SU-DHL-6 (cell line): ENCODE results near the gene TTYH1.

Source experiments
- H2AFZ ChIP-seq: fragments of 200-600 bp; sonication (generic); 2 replicates; pipeline ENCODE4 v1.6.1; 2014; ENCODE audit warnings: low read depth, mild to moderate bottlenecking, moderate library complexity, mixed read lengths, antibody characterized with exemption, low read length; ENCODE audit not compliant: severe bottlenecking
- H3F3A ChIP-seq: fragments of 200-600 bp; shearing (Covaris generic); 2 replicates; pipeline ENCODE4 v1.6.0; 2016; ENCODE audit warnings: antibody characterized with exemption, mild to moderate bottlenecking; ENCODE audit not compliant: insufficient read depth
- H3K27ac ChIP-seq: fragments of 200-600 bp; sonication (generic); 2 replicates; pipeline ENCODE4 v1.5.1; 2016; ENCODE audit warnings: low read depth, mild to moderate bottlenecking, low read length, moderate library complexity, mixed read lengths
- H3K27me3 ChIP-seq: fragments of 200-600 bp; sonication (generic), shearing (Covaris generic); 2 replicates; pipeline ENCODE4 v1.6.0; 2014; ENCODE audit warnings: mild to moderate bottlenecking, low read length
- H3K36me3 ChIP-seq: fragments of 200-600 bp; sonication (generic); 2 replicates; pipeline ENCODE4 v1.6.1; 2014; ENCODE audit warnings: mild to moderate bottlenecking, low read length, mixed read lengths
- H3K4me2 ChIP-seq: fragments of 300-600, 200-600 bp; shearing (Covaris generic), sonication (generic); 2 replicates; pipeline ENCODE4 v1.6.0; 2014; ENCODE audit warnings: low read length, low read depth, mild to moderate bottlenecking; ENCODE audit not compliant: poor library complexity, severe bottlenecking
- H3K4me3 ChIP-seq: fragments of 200-600 bp; sonication (generic); 2 replicates; pipeline ENCODE4 v1.5.1; 2014; ENCODE audit warnings: antibody characterized with exemption, low read length, mild to moderate bottlenecking, mixed read lengths; ENCODE audit not compliant: insufficient read depth, poor library complexity, severe bottlenecking
- H3K79me2 ChIP-seq: fragments of 200-600 bp; sonication (generic); 2 replicates; pipeline ENCODE4 v1.6.1; 2014; ENCODE audit warnings: mild to moderate bottlenecking, low read length, moderate library complexity; ENCODE audit not compliant: insufficient read depth
- H3K9ac ChIP-seq: fragments of 200-600 bp; sonication (generic); 2 replicates; pipeline ENCODE4 v1.7.0; 2014; ENCODE audit warnings: mild to moderate bottlenecking, low read length
- H3K9me2 ChIP-seq: fragments of 200-600 bp; sonication (generic); replicated peaks from 2 replicates; pipeline ENCODE4 v1.6.1; 2014; ENCODE audit warnings: low read length; ENCODE audit not compliant: insufficient read depth
- H3K9me3 ChIP-seq: fragments of 200-600 bp; sonication (generic); 2 replicates; pipeline ENCODE4 v1.6.1; 2014; ENCODE audit warnings: low read length, mixed read lengths; ENCODE audit not compliant: insufficient read depth
- H4K20me1 ChIP-seq: fragments of 200-600 bp; sonication (generic); 2 replicates; pipeline ENCODE4 v1.6.1; 2014; ENCODE audit warnings: low read depth, mild to moderate bottlenecking, antibody characterized with exemption, low read length, moderate library complexity, mixed read lengths
- EZH2phosphoT487 ChIP-seq: fragments of 200-600 bp; sonication (generic), shearing (Covaris generic); conservative IDR thresholded peaks from 2 replicates; pipeline ENCODE4 v1.6.1; 2018; ENCODE audit warnings: mild to moderate bottlenecking, antibody characterized with exemption, low read length, moderate library complexity, mixed read lengths
- TF ChIP-seq, protein P1 (sequence below): fragments of 200-600 bp; sonication (generic); IDR thresholded peaks from one replicate; pipeline ENCODE4 v1.5.1; 2017; ENCODE audit warnings: antibody characterized with exemption, mild to moderate bottlenecking, low read length, moderate library complexity; ENCODE audit not compliant: insufficient read depth, poor library complexity, severe bottlenecking

The TTYH1 gene

DNA sequence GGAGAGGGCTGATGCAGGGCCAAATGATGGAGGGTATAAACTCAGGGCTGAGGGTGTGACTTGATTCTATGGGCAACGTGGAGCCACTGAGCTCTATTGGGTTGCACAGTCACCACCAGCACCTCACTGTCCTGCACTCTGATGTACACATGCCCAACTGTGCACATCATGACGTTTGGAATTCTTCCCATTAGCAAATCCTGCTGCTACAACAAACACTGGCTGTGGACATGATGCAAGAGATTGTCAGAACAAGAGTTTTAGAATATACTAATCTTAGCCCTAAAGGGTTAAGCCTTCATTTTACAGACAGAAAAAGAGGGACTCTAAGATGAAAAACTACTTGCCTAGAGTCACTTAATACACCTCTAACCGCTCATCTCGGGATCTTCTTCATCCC is 2.4 kb upstream of the TTYH1 start:
- H3K9me3 ChIP-seq, result no peaks in the 10 kb centered on the region
- no peaks in the 10 kb centered on the region for H3K79me2 ChIP-seq
- no peak overlapping the region for H3K9ac ChIP-seq
- TF ChIP-seq EZH2phosphoT487, result no peak
- TF ChIP-seq, protein P1, sequence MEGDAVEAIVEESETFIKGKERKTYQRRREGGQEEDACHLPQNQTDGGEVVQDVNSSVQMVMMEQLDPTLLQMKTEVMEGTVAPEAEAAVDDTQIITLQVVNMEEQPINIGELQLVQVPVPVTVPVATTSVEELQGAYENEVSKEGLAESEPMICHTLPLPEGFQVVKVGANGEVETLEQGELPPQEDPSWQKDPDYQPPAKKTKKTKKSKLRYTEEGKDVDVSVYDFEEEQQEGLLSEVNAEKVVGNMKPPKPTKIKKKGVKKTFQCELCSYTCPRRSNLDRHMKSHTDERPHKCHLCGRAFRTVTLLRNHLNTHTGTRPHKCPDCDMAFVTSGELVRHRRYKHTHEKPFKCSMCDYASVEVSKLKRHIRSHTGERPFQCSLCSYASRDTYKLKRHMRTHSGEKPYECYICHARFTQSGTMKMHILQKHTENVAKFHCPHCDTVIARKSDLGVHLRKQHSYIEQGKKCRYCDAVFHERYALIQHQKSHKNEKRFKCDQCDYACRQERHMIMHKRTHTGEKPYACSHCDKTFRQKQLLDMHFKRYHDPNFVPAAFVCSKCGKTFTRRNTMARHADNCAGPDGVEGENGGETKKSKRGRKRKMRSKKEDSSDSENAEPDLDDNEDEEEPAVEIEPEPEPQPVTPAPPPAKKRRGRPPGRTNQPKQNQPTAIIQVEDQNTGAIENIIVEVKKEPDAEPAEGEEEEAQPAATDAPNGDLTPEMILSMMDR, result no peak
- no peaks in the 10 kb centered on the region for H3K9me2 ChIP-seq
- H4K20me1 ChIP-seq, result no peaks in the 10 kb centered on the region
- H3F3A ChIP-seq, result no peaks in the 10 kb centered on the region
- no peak overlapping the region for H2AFZ ChIP-seq
- H3K27me3 ChIP-seq, result no peaks in the 10 kb centered on the region
- H3K27ac ChIP-seq, result no peak overlapping the region
- H3K4me2 ChIP-seq, result no peak overlapping the region
- H3K36me3 ChIP-seq, result no peaks in the 10 kb centered on the region
- H3K4me3 ChIP-seq, result no peak overlapping the region

DNA sequence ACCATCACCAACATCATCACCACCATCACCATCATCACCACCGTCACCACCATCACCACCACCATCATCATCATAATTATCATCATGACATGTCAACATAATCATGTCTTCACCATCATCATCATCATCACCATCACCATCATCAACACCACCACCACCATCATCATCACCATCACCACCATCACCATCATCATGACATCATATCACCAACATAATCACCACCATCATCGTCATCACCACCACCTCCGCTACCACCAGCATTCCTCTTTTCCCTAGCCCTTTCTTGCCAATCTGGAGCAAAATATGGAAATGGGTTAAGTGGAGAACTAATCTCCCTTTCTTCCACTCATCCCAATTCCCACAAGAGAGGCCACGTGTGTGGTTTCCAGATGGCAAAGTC is 1.1 kb upstream of the TTYH1 start:
- no peak overlapping the region for H2AFZ ChIP-seq
- no peak overlapping the region for H3K4me2 ChIP-seq
- no peak overlapping the region for H3K27ac ChIP-seq
- no peaks in the 10 kb centered on the region for H3K27me3 ChIP-seq
- TF ChIP-seq, protein P1, result no peak
- TF ChIP-seq EZH2phosphoT487, result no peak
- H3K9ac ChIP-seq, result no peak overlapping the region
- no peaks in the 10 kb centered on the region for H3K9me2 ChIP-seq
- no peaks in the 10 kb centered on the region for H3F3A ChIP-seq
- no peaks in the 10 kb centered on the region for H3K36me3 ChIP-seq
- no peaks in the 10 kb centered on the region for H4K20me1 ChIP-seq
- H3K4me3 ChIP-seq, result no peak overlapping the region
- no peaks in the 10 kb centered on the region for H3K9me3 ChIP-seq
- no peaks in the 10 kb centered on the region for H3K79me2 ChIP-seq

DNA sequence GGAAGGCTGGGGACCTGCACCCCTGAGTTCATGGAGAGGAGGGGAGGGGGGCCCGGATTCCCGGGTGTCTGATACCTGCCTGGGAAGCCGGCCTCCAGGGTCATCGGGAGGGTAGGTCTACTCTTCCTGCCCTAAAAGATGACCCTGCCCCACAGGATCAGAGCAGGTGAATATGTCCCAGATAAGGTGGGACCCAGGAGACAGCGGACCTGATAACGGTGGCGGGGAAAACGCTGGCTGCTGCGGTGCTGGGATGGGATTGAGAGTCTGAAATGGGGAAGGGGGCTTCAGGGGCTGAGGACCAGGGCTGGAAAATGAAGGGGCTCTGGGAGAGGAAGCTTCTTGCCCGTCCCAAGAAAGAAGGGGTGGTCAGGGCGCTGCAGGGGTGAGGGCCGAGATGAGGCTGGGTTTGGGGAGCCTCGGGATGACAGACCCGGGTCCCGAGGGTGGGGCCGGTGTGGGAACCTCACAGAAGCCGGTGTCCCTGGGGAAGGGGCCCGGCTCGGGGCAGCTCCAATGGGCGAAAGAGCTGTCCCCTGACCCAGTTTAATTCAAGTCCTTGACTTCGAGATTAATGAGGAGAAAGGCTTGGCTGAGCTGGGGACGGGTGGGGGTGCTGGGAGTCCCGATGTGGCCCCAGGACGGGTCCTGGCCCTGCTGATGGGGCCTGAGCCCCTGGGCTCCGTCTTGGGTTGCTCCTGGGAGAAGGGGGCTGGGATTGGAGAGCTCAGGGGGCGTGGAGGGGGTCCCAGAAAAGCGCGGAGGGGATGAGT is 823 bp downstream of the TTYH1 start:
- no peak overlapping the region for H2AFZ ChIP-seq
- no peak overlapping the region for H3K4me2 ChIP-seq
- no peak overlapping the region for H3K9ac ChIP-seq
- TF ChIP-seq EZH2phosphoT487, result no peak
- TF ChIP-seq, protein P1, result no peak
- no peaks in the 10 kb centered on the region for H3K36me3 ChIP-seq
- H3K27ac ChIP-seq, result no peak overlapping the region
- no peaks in the 10 kb centered on the region for H3K9me2 ChIP-seq
- H3K27me3 ChIP-seq, result no peaks in the 10 kb centered on the region
- no peaks in the 10 kb centered on the region for H3K79me2 ChIP-seq
- H3K9me3 ChIP-seq, result no peaks in the 10 kb centered on the region
- H4K20me1 ChIP-seq, result no peaks in the 10 kb centered on the region
- H3F3A ChIP-seq, result no peaks in the 10 kb centered on the region
- no peak overlapping the region for H3K4me3 ChIP-seq
